ENCODE measurements around the gene C16orf86. TPM values are rescaled to one million over a fixed set of nuclear protein-coding genes. Genes with fewer than 3 reads are reported as not detected.

Gene C16orf86
- total and polyA plus RNA-seq, 2 of the 8 experiments (the other 6 are each of a cell fraction or from before 2014, with no cell fraction given): 1.4 to 2.3 TPM

GRCh38 chr16:67685388-67686112 is 18.9 kb downstream of the C16orf86 start:
- Histone ChIP-seq H3K4me1 (replicated peaks in 1 of 4; ENCODE audit: control insufficient read depth in 3 of 4, insufficient read depth in 4 of 4, low read length in 3 of 4) (no peaks in the 10 kb centered on the region), H3K18ac (ENCODE audit: extremely low read depth, low read length) (no peak overlapping the region), H2BK15ac (ENCODE audit: low read length) (no peak overlapping the region), H3K23me2 (ENCODE audit: low read depth, low read length) (no peaks in the 10 kb centered on the region), H3K27ac (ENCODE audit: low read depth, low read length) (no peak overlapping the region), H2AFZ (ENCODE audit: low read length) (no peak overlapping the region), H3K36me3 (ENCODE audit: control insufficient read depth in 2 of 4, insufficient read depth in 4 of 4, low read length in 3 of 4) (peaks cover 3 to 16% (median 10%) of the 10 kb centered on the region in 4 experiments; a peak in 6 of 8 replicates), H2BK5ac (ENCODE audit: low read depth, low read length) (no peak overlapping the region), H3K27me3 (replicated peaks in 1 of 4; ENCODE audit: control insufficient read depth in 3 of 4, extremely low read depth in 1 of 4, insufficient read depth in 3 of 4, low read length in 3 of 4) (no peaks in the 10 kb centered on the region), H2BK120ac (replicated peaks; ENCODE audit: low read depth, low read length) (no peak overlapping the region), H3K56ac (replicated peaks; ENCODE audit: insufficient read length, low read depth, low read length) (no peak overlapping the region), H2BK20ac (ENCODE audit: low read length) (no peak overlapping the region), H2AK5ac (ENCODE audit: low read depth, low read length) (no peak overlapping the region), H3K4me3 (ENCODE audit: extremely low read depth in 1 of 4, insufficient read depth in 2 of 4, low read depth in 3 of 4, low read length in 4 of 4) (no peak overlapping the region), H4K20me1 (replicated peaks in 1 of 2; ENCODE audit: control insufficient read depth in 1 of 2, insufficient read depth in 2 of 2, low read length in 2 of 2) (peaks cover 1 to 3% of the 10 kb centered on the region in 2 experiments), H3K23ac (ENCODE audit: insufficient read length) (no peak overlapping the region), H3K14ac (ENCODE audit: insufficient read length) (no peak overlapping the region), H3K79me1 (ENCODE audit: low read depth, low read length) (no peaks in the 10 kb centered on the region), H4K8ac (ENCODE audit: extremely low read depth, insufficient read depth, low read length) (no peak overlapping the region), H2BK12ac (ENCODE audit: low read depth, low read length) (no peak overlapping the region), H3K4me2 (ENCODE audit: insufficient read depth in 1 of 2, low read depth in 2 of 2, low read length in 2 of 2) (no peak overlapping the region), H3K9me3 (ENCODE audit: insufficient read depth in 2 of 2, low read depth in 1 of 2, low read length in 1 of 2) (no peaks in the 10 kb centered on the region), H3K9ac (replicated peaks in 1 of 4; ENCODE audit: extremely low read depth in 1 of 4, low read depth in 3 of 4, low read length in 3 of 4) (no peak overlapping the region), H4K5ac (ENCODE audit: insufficient read length, low read depth, low read length) (no peak overlapping the region), H3K79me2 (ENCODE audit: control insufficient read depth in 1 of 2, insufficient read depth in 2 of 2, low read length in 2 of 2) (peaks cover 0 to 3% of the 10 kb centered on the region in 2 experiments; a peak in 1 of 4 replicates), H4K91ac (replicated peaks; ENCODE audit: insufficient read length, low read length) (no peak overlapping the region), H3K4ac (replicated peaks; ENCODE audit: insufficient read length, low read depth, low read length) (no peak overlapping the region)
- POLR2A ChIA-PET (ENCODE audit: partially characterized antibody): no interaction called here
- 88% methylated on average over 17 of the region's 17 CpGs; no CpG with 5 or more reads in 1 of the 2 experiments for WGBS, 2 experiments (ENCODE audit: extremely low coverage in 1 of 2, insufficient coverage in 1 of 2, insufficient read length in 1 of 2, insufficient replicate concordance in 2 of 2, low coverage in 1 of 2, low lambda C conversion rate in 2 of 2, missing lambda C conversion rate in 1 of 2)
- FAIRE-seq: no peak
- CTCF ChIA-PET (ENCODE audit: partially characterized antibody): interaction anchor here (1.5 to 7.2 kb wide), 3 partner anchors 13 to 198 kb away, joined by 4 to 45 read pairs (median 6); no protein-coding TSS in a partner anchor
- no peak for DNase-seq (ENCODE audit: low read depth in 1 of 2, low spot score in 2 of 2)
- TF ChIP-seq CBX5 (IDR thresholded peaks at IDR 0.05; ENCODE audit: low read depth, low read length) (no peak), PHF8 (conservative IDR thresholded peaks at IDR 0.05; ENCODE audit: low read depth, low read length) (no peak), SUZ12 (IDR thresholded peaks at IDR 0.05; ENCODE audit: low read length) (no peak), TCF12 (IDR thresholded peaks at IDR 0.05; ENCODE audit: low read depth, low read length) (no peak), MAFK (IDR thresholded peaks at IDR 0.05; ENCODE audit: low read depth, low read length) (no peak), CHD2 (IDR thresholded peaks at IDR 0.05; ENCODE audit: low read length) (no peak), GTF2F1 (IDR thresholded peaks at IDR 0.05; ENCODE audit: borderline replicate concordance, low read depth, low read length) (no peak), SP1 (IDR thresholded peaks at IDR 0.05; ENCODE audit: low read depth, low read length) (no peak)
- TF ChIP-seq, protein P1, sequence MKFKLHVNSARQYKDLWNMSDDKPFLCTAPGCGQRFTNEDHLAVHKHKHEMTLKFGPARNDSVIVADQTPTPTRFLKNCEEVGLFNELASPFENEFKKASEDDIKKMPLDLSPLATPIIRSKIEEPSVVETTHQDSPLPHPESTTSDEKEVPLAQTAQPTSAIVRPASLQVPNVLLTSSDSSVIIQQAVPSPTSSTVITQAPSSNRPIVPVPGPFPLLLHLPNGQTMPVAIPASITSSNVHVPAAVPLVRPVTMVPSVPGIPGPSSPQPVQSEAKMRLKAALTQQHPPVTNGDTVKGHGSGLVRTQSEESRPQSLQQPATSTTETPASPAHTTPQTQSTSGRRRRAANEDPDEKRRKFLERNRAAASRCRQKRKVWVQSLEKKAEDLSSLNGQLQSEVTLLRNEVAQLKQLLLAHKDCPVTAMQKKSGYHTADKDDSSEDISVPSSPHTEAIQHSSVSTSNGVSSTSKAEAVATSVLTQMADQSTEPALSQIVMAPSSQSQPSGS (IDR thresholded peaks at IDR 0.05; ENCODE audit: low read length): no peak
- TF ChIP-seq, protein P2, sequence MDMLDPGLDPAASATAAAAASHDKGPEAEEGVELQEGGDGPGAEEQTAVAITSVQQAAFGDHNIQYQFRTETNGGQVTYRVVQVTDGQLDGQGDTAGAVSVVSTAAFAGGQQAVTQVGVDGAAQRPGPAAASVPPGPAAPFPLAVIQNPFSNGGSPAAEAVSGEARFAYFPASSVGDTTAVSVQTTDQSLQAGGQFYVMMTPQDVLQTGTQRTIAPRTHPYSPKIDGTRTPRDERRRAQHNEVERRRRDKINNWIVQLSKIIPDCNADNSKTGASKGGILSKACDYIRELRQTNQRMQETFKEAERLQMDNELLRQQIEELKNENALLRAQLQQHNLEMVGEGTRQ (IDR thresholded peaks at IDR 0.05; ENCODE audit: low read length): no peak

Measured in H1 (cell line).